GM23338 (cell line): ENCODE results near the gene BAHCC1.
A peak's percentile ranks its signal among the peaks of the same experiment; 100 is the strongest.

Experiments
- POLR2AphosphoS5 ChIP-seq: IDR thresholded peaks from 2 replicates; pipeline ENCODE4 v1.6.1; 2016; ENCODE audit warnings: antibody characterized with exemption, low read depth
- ZNF462 ChIP-seq: fragments of 250-450 bp; sonication (Bioruptor Pico); IDR thresholded peaks from 2 replicates; pipeline ENCODE4 v1.5.0; 2020; ENCODE audit warnings: mild to moderate bottlenecking, moderate library complexity
- TF ChIP-seq, protein P1 (sequence below), 2 experiments: fragments of 200-600 bp in 1 of 2; sonication (generic) in 1 of 2; conservative IDR thresholded peaks; 2 replicates each; pipeline versions ENCODE4 v1.5.1 to v1.6.1; 2016 to 2017; ENCODE audit warnings: antibody characterized with exemption in 2 of 2, low read depth in 2 of 2, mild to moderate bottlenecking in 2 of 2, moderate library complexity in 1 of 2
- TF ChIP-seq, protein P2 (sequence below): IDR thresholded peaks from one replicate; pipeline ENCODE4 v1.6.1; 2018; ENCODE audit warnings: antibody characterized with exemption; ENCODE audit not compliant: unreplicated experiment

DNA sequence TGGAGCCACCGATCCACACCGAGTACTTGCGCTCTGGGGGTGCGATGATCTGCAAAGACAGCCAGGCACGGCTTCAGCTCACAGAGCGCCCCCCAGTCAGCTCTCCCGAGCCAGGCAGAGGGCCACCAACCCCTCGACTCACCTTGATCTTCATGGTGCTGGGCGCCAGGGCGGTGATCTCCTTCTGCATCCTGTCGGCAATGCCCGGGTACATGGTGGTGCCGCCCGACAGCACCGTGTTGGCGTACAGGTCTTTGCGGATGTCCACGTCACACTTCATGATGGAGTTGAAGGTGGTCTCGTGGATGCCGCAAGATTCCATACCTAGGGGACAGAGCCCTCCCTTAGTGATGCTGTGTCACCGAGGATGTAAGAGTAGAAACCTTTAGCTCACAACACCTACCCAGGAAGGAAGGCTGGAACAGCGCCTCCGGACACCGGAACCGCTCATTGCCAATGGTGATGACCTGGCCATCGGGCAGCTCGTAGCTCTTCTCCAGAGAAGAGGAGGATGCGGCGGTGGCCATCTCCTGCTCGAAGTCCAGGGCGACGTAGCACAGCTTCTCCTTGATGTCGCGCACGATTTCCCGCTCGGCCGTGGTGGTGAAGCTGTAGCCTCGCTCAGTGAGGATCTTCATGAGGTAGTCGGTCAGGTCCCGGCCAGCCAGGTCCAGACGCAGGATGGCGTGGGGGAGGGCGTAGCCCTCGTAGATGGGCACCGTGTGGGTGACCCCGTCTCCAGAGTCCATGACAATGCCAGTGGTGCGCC lies 115.7 kb downstream of the BAHCC1 start:
- TF ChIP-seq, protein P1, sequence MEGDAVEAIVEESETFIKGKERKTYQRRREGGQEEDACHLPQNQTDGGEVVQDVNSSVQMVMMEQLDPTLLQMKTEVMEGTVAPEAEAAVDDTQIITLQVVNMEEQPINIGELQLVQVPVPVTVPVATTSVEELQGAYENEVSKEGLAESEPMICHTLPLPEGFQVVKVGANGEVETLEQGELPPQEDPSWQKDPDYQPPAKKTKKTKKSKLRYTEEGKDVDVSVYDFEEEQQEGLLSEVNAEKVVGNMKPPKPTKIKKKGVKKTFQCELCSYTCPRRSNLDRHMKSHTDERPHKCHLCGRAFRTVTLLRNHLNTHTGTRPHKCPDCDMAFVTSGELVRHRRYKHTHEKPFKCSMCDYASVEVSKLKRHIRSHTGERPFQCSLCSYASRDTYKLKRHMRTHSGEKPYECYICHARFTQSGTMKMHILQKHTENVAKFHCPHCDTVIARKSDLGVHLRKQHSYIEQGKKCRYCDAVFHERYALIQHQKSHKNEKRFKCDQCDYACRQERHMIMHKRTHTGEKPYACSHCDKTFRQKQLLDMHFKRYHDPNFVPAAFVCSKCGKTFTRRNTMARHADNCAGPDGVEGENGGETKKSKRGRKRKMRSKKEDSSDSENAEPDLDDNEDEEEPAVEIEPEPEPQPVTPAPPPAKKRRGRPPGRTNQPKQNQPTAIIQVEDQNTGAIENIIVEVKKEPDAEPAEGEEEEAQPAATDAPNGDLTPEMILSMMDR (conservative IDR thresholded peaks at IDR 0.05; ENCODE audit: low read depth in 2 of 2), result no peak
- no peak for TF ChIP-seq ZNF462 (CRISPR knock-in tag)
- peak; percentile 65 for TF ChIP-seq POLR2AphosphoS5
- TF ChIP-seq, protein P2, sequence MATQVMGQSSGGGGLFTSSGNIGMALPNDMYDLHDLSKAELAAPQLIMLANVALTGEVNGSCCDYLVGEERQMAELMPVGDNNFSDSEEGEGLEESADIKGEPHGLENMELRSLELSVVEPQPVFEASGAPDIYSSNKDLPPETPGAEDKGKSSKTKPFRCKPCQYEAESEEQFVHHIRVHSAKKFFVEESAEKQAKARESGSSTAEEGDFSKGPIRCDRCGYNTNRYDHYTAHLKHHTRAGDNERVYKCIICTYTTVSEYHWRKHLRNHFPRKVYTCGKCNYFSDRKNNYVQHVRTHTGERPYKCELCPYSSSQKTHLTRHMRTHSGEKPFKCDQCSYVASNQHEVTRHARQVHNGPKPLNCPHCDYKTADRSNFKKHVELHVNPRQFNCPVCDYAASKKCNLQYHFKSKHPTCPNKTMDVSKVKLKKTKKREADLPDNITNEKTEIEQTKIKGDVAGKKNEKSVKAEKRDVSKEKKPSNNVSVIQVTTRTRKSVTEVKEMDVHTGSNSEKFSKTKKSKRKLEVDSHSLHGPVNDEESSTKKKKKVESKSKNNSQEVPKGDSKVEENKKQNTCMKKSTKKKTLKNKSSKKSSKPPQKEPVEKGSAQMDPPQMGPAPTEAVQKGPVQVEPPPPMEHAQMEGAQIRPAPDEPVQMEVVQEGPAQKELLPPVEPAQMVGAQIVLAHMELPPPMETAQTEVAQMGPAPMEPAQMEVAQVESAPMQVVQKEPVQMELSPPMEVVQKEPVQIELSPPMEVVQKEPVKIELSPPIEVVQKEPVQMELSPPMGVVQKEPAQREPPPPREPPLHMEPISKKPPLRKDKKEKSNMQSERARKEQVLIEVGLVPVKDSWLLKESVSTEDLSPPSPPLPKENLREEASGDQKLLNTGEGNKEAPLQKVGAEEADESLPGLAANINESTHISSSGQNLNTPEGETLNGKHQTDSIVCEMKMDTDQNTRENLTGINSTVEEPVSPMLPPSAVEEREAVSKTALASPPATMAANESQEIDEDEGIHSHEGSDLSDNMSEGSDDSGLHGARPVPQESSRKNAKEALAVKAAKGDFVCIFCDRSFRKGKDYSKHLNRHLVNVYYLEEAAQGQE, result no peak
